Central memory CD8-positive, alpha-beta T cell (primary cell): Measurements from ENCODE around the gene CASP9.
"Not testable (repeated sequence)": the region's sequence is repeated elsewhere in the genome, so short reads cannot be mapped to it uniquely, and the experiment has no call there.

Experiments
- ATAC-seq: fragments of 150-1000 bp; cut with Tn5 transposase; replicated peaks from 2 replicates; pipeline ENCODE4 v1.10.0; 2022; ENCODE audit warnings: mild to moderate bottlenecking, moderate FRiP score, moderate number of reproducible peaks; ENCODE audit not compliant: poor library complexity, severe bottlenecking; ENCODE audit errors: extremely low read depth
- DNase-seq, 2 donors: peaks; one replicate each; pipeline ENCODE4 v3.0.0; 2021; ENCODE audit warnings: low spot score in 2 of 2
- H3K27ac Mint-ChIP-seq: one replicate; pipeline ENCODE4 v1.8.0; 2022; ENCODE audit warnings: low read depth, mild to moderate bottlenecking, moderate library complexity, mixed read lengths
- H3K27me3 Mint-ChIP-seq: one replicate; pipeline ENCODE4 v1.8.0; 2022; ENCODE audit warnings: mixed read lengths
- H3K36me3 Mint-ChIP-seq: one replicate; pipeline ENCODE4 v1.8.0; 2022; ENCODE audit warnings: mild to moderate bottlenecking, moderate library complexity, mixed read lengths; ENCODE audit not compliant: insufficient read depth
- H3K4me1 Mint-ChIP-seq: one replicate; pipeline ENCODE4 v1.8.0; 2022; ENCODE audit warnings: mixed read lengths
- H3K4me3 Mint-ChIP-seq: one replicate; pipeline ENCODE4 v1.8.0; 2022; ENCODE audit warnings: mild to moderate bottlenecking, moderate library complexity, mixed read lengths
- H3K9me3 Mint-ChIP-seq: one replicate; pipeline ENCODE4 v1.8.0; 2022; ENCODE audit warnings: mixed read lengths

CASP9 gene

GRCh38 chr1:15469361-15469760 is 54.7 kb downstream of the CASP9 start:
- Mint-ChIP-seq H3K4me1 (no peaks in the 10 kb centered on the region), H3K27me3 (peaks cover 13% of the 10 kb centered on the region), H3K4me3 (no peak overlapping the region), H3K9me3 (no peaks in the 10 kb centered on the region), H3K27ac (no peak overlapping the region), H3K36me3 (peaks cover 2% of the 10 kb centered on the region)
- no peak for ATAC-seq
- DNase-seq, result no peak

GRCh38 chr1:15468145-15468544 is 55.9 kb downstream of the CASP9 start:
- H3K4me3 Mint-ChIP-seq, result no peak overlapping the region
- DNase-seq, result no peak
- no peaks in the 10 kb centered on the region for H3K9me3 Mint-ChIP-seq
- peaks cover 13% of the 10 kb centered on the region for H3K27me3 Mint-ChIP-seq
- peaks cover 2% of the 10 kb centered on the region for H3K36me3 Mint-ChIP-seq
- no peaks in the 10 kb centered on the region for H3K4me1 Mint-ChIP-seq
- no peak overlapping the region for H3K27ac Mint-ChIP-seq
- ATAC-seq, result no peak

GRCh38 chr1:15466955-15467625 is 56.9 kb downstream of the CASP9 start:
- DNase-seq, ATAC-seq, H3K36me3 Mint-ChIP-seq, H3K9me3 Mint-ChIP-seq, H3K27ac Mint-ChIP-seq, H3K4me1 Mint-ChIP-seq, H3K4me3 Mint-ChIP-seq: not testable (repeated sequence)
- peaks cover 13% of the 10 kb centered on the region for H3K27me3 Mint-ChIP-seq

- Mint-ChIP-seq H3K4me3 (no peak overlapping the region), H3K36me3 (peaks cover 1% of the 10 kb centered on the region), H3K9me3 (no peaks in the 10 kb centered on the region), H3K4me1 (no peaks in the 10 kb centered on the region), H3K27ac (no peak overlapping the region), H3K27me3 (peaks cover 14% of the 10 kb centered on the region)
- ATAC-seq (no peak), DNase-seq (no peak)
Observed at GRCh38 chr1:15465674-15466073, 58.3 kb downstream of the CASP9 start.

- not testable (repeated sequence) for H3K9me3 Mint-ChIP-seq, H3K4me1 Mint-ChIP-seq, DNase-seq, H3K27ac Mint-ChIP-seq, ATAC-seq, H3K36me3 Mint-ChIP-seq, H3K4me3 Mint-ChIP-seq
- peaks cover 23% of the 10 kb centered on the region for H3K27me3 Mint-ChIP-seq
Observed at GRCh38 chr1:15463926-15464322, 60.1 kb downstream of the CASP9 start.

- not testable (repeated sequence) for H3K4me3 Mint-ChIP-seq, H3K36me3 Mint-ChIP-seq, H3K4me1 Mint-ChIP-seq, H3K27ac Mint-ChIP-seq, ATAC-seq, DNase-seq, H3K9me3 Mint-ChIP-seq
- H3K27me3 Mint-ChIP-seq, result peaks cover 23% of the 10 kb centered on the region
Observed at GRCh38 chr1:15463064-15463800, 60.8 kb downstream of the CASP9 start.

GRCh38 chr1:15460708-15461095 is 63.3 kb downstream of the CASP9 start:
- H3K4me1 Mint-ChIP-seq, result no peaks in the 10 kb centered on the region
- H3K36me3 Mint-ChIP-seq, result peaks cover 1% of the 10 kb centered on the region
- ATAC-seq (no peak), DNase-seq (no peak)
- no peaks in the 10 kb centered on the region for H3K9me3 Mint-ChIP-seq
- H3K27ac Mint-ChIP-seq, result no peak overlapping the region
- no peak overlapping the region for H3K4me3 Mint-ChIP-seq
- peaks cover 30% of the 10 kb centered on the region for H3K27me3 Mint-ChIP-seq

- Mint-ChIP-seq H3K36me3 (peaks cover 1% of the 10 kb centered on the region), H3K4me3 (no peak overlapping the region), H3K9me3 (no peaks in the 10 kb centered on the region), H3K4me1 (no peaks in the 10 kb centered on the region), H3K27ac (no peak overlapping the region), H3K27me3 (peaks cover 31% of the 10 kb centered on the region)
- ATAC-seq (no peak), DNase-seq (no peak)
Observed at GRCh38 chr1:15459771-15460707, 64.0 kb downstream of the CASP9 start.

- DNase-seq, ATAC-seq, H3K36me3 Mint-ChIP-seq, H3K27ac Mint-ChIP-seq, H3K4me1 Mint-ChIP-seq, H3K9me3 Mint-ChIP-seq, H3K4me3 Mint-ChIP-seq: not testable (repeated sequence)
- peaks cover 31% of the 10 kb centered on the region for H3K27me3 Mint-ChIP-seq
Observed at GRCh38 chr1:15458388-15458787, 65.6 kb downstream of the CASP9 start.

GRCh38 chr1:15457585-15457984 is 66.4 kb downstream of the CASP9 start:
- Mint-ChIP-seq H3K27ac (no peak overlapping the region), H3K9me3 (no peaks in the 10 kb centered on the region), H3K36me3 (peaks cover 1% of the 10 kb centered on the region), H3K4me3 (no peak overlapping the region), H3K27me3 (peaks cover 31% of the 10 kb centered on the region), H3K4me1 (no peaks in the 10 kb centered on the region)
- DNase-seq (no peak), ATAC-seq (no peak)

- DNase-seq (no peak), ATAC-seq (no peak)
- H3K4me3 Mint-ChIP-seq, result no peak within 1 kb of the TSS
- peaks cover 37% of the 10 kb centered on the region for H3K27me3 Mint-ChIP-seq
- no peaks in the 10 kb centered on the region for H3K9me3 Mint-ChIP-seq
- no peaks in the 10 kb centered on the region for H3K4me1 Mint-ChIP-seq
- H3K36me3 Mint-ChIP-seq, result no peaks in the 10 kb centered on the region
- no peak within 1 kb of the TSS for H3K27ac Mint-ChIP-seq
Observed at GRCh38 chr1:15456313-15456954, 67.6 kb downstream of the CASP9 start, which contains the start of gene CELA2A. CELA2A (plus strand) TSS chr1:15456732; CDS start chr1:15456754, 22 bp downstream.

GRCh38 chr1:15455522-15455921 is 68.5 kb downstream of the CASP9 start:
- Mint-ChIP-seq H3K27ac (no peak overlapping the region), H3K36me3 (peaks cover 3% of the 10 kb centered on the region)
- ATAC-seq, result no peak

More at GRCh38 chr1:15455522-15455921, 68.5 kb downstream of the CASP9 start:
- DNase-seq, result no peak
- Mint-ChIP-seq H3K27me3 (peaks cover 43% of the 10 kb centered on the region), H3K4me3 (no peak overlapping the region), H3K9me3 (no peaks in the 10 kb centered on the region), H3K4me1 (no peaks in the 10 kb centered on the region)
